Endothelial cell (in vitro differentiated cells): ENCODE measurements around the gene RHBDL1. TPM values are rescaled to one million over a fixed set of nuclear protein-coding genes. Genes with fewer than 3 reads are reported as not detected.

ENCODE experiments used
- DNase-seq: peaks from one replicate; pipeline ENCODE4 v3.0.0; 2021; ENCODE audit warnings: low spot score
- H3K27ac Mint-ChIP-seq: one replicate; pipeline ENCODE4 v1.8.0; 2021; ENCODE audit warnings: mixed read lengths, inconsistent platforms; ENCODE audit not compliant: unreplicated experiment
- H3K27me3 Mint-ChIP-seq: one replicate; pipeline ENCODE4 v1.8.0; 2021; ENCODE audit warnings: mild to moderate bottlenecking, moderate library complexity, mixed read lengths, inconsistent platforms; ENCODE audit not compliant: unreplicated experiment
- H3K36me3 Mint-ChIP-seq: one replicate; pipeline ENCODE4 v1.8.0; 2021; ENCODE audit warnings: mild to moderate bottlenecking, low read depth, mixed read lengths, inconsistent platforms; ENCODE audit not compliant: unreplicated experiment
- H3K4me1 Mint-ChIP-seq: one replicate; pipeline ENCODE4 v1.8.0; 2021; ENCODE audit warnings: mild to moderate bottlenecking, mixed read lengths, inconsistent platforms; ENCODE audit not compliant: unreplicated experiment
- H3K4me3 Mint-ChIP-seq: one replicate; pipeline ENCODE4 v1.8.0; 2021; ENCODE audit warnings: mild to moderate bottlenecking, mixed read lengths, inconsistent platforms; ENCODE audit not compliant: unreplicated experiment
- H3K9me3 Mint-ChIP-seq: one replicate; pipeline ENCODE4 v1.8.0; 2021; ENCODE audit warnings: mixed read lengths, inconsistent platforms; ENCODE audit not compliant: unreplicated experiment
- total RNA-seq: library from RNA; stranded (reverse); fragmentation: NEBNext Ultra II Directional; extraction: Animal tissue kit (Norgen Biotek cat#: 25700); gene quantifications from one replicate; pipeline ENCODE4 v1.2.1, GENCODE V29; 2021; ENCODE audit not compliant: unreplicated experiment
- TF ChIP-seq, protein P1 (sequence below): fragments of 200-600 bp; sonication (generic); IDR thresholded peaks from one replicate; pipeline ENCODE4 v1.5.0; 2021; ENCODE audit warnings: antibody characterized with exemption; ENCODE audit not compliant: unreplicated experiment

RHBDL1 gene
- total RNA-seq, 1 donor from 2014 or later: 1.6 TPM

- TF ChIP-seq, protein P1, sequence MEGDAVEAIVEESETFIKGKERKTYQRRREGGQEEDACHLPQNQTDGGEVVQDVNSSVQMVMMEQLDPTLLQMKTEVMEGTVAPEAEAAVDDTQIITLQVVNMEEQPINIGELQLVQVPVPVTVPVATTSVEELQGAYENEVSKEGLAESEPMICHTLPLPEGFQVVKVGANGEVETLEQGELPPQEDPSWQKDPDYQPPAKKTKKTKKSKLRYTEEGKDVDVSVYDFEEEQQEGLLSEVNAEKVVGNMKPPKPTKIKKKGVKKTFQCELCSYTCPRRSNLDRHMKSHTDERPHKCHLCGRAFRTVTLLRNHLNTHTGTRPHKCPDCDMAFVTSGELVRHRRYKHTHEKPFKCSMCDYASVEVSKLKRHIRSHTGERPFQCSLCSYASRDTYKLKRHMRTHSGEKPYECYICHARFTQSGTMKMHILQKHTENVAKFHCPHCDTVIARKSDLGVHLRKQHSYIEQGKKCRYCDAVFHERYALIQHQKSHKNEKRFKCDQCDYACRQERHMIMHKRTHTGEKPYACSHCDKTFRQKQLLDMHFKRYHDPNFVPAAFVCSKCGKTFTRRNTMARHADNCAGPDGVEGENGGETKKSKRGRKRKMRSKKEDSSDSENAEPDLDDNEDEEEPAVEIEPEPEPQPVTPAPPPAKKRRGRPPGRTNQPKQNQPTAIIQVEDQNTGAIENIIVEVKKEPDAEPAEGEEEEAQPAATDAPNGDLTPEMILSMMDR: no peak
- Mint-ChIP-seq H3K36me3 (no peaks in the 10 kb centered on the region), H3K4me1 (no peaks in the 10 kb centered on the region), H3K9me3 (no peaks in the 10 kb centered on the region), H3K27me3 (peaks cover 8% of the 10 kb centered on the region), H3K27ac (no peak overlapping the region), H3K4me3 (no peak overlapping the region)
- no peak for DNase-seq
Measured at GRCh38 chr16:670485-671352, 4.8 kb upstream of the RHBDL1 start.

GRCh38 chr16:671353-672131 lies 3.9 kb upstream of the RHBDL1 start:
- no peak for DNase-seq
- Mint-ChIP-seq H3K27ac (no peak overlapping the region), H3K4me3 (no peak overlapping the region), H3K36me3 (no peaks in the 10 kb centered on the region), H3K4me1 (no peaks in the 10 kb centered on the region), H3K9me3 (no peaks in the 10 kb centered on the region), H3K27me3 (peaks cover 8% of the 10 kb centered on the region)
- TF ChIP-seq, protein P1: no peak

GRCh38 chr16:672371-672770 lies 3.1 kb upstream of the RHBDL1 start:
- TF ChIP-seq, protein P1: no peak
- Mint-ChIP-seq H3K27ac (no peak overlapping the region), H3K9me3 (no peaks in the 10 kb centered on the region), H3K27me3 (peaks cover 12% of the 10 kb centered on the region), H3K4me1 (no peaks in the 10 kb centered on the region), H3K36me3 (no peaks in the 10 kb centered on the region), H3K4me3 (no peak overlapping the region)
- DNase-seq: no peak

GRCh38 chr16:672851-673250 lies 2.6 kb upstream of the RHBDL1 start:
- H3K4me1 Mint-ChIP-seq: no peaks in the 10 kb centered on the region

More at GRCh38 chr16:672851-673250, 2.6 kb upstream of the RHBDL1 start:
- H3K36me3 Mint-ChIP-seq: no peaks in the 10 kb centered on the region
- H3K9me3 Mint-ChIP-seq: no peaks in the 10 kb centered on the region
- TF ChIP-seq, protein P1: no peak
- no peak overlapping the region for H3K27ac Mint-ChIP-seq
- no peak for DNase-seq
- no peak overlapping the region for H3K4me3 Mint-ChIP-seq
- H3K27me3 Mint-ChIP-seq: peaks cover 12% of the 10 kb centered on the region
